ENCODE results near the gene FGD1.
A peak's percentile ranks its signal among the peaks of the same experiment; 100 is the strongest.

Gene FGD1

DNA sequence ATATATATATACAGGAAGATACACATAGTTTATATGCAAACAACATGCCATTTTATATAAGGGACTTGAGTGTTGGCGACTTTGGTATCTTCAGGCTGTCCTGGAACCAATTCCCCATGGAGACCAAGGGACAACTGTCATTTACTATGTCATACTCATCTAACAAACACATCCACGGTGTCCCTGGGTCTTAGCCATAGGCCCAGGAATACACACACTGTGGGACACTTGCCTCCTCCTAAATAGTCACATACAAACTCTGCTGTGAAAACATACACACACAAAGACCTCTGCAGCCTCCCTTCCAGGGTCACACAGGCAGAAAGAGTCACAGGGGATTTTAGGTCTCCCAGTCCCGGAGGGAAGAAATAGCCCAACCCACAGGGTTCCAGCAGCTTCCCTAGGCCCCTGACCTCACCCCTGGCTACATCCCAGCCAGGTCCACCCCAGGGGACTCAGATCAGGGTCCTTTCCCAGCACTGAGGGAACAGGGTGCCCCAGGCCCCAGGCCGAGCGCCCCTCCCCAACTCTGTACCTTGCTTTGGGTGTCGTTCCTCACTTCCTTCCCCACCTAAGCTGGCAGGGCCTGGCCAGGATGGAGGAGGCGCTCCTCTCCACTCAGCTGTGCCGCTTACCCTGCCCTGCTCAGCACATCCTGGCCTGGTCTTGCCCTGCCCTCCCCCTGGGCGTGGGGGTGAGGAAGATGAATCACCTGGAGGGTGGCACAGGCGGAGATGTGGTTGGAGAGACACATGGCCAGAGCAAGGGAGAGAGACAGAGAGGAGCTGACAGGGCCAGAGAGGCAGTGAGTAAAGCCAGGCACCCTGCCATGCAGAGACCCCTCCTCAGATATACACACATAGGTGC lies 21.8 kb downstream of the FGD1 start:
- no peak for DNase-seq (ENCODE audit: low spot score)

GRCh38 chrX:54470054-54470760 lies 25.8 kb downstream of the FGD1 start:
- no peak for DNase-seq (ENCODE audit: low spot score)

DNA sequence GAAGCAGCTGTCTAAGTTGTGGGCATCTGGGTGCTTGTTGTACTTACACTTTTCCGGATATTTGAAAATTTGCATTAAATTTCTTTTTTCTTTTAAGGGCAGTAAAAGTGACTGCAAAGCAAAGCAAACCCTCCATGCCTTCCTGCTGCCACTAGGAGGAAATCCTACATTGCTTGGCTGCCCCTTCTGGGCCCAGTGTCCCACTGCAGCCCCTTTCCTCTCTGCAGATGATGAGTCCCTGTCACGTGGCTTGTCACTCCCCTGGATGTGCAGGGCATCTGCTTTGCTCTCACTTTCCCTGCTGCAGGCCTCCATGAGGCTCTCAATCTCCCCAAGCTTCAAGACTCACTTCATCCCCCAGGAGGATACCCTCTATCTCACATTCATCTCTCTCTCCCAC lies 43.1 kb downstream of the FGD1 start:
- DNase-seq (ENCODE audit: low spot score) = no peak

DNA sequence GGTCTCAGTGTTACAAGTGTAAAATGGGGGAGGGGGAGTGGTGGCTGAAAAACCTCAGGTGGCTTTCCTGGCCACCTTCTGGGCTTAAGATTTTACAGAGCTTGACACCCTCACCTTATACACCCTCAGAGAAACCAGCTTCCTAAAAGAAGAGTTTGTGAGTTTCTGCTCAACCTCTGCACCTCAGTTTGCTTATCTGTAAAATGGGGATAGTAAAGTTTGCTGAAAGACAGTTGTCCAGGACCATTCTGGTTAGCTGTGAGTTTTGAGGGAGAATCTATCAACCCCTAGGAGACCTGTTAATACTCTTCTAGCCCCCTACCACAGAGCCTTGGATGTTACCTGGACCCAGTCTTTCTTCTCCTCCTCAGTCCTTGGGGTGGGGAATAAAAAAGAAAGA lies 46.1 kb downstream of the FGD1 start:
- DNase-seq (ENCODE audit: low spot score) = no peak

- no peak for DNase-seq (ENCODE audit: low spot score)
Measured at GRCh38 chrX:54447461-54447860, 48.6 kb downstream of the FGD1 start.

DNA sequence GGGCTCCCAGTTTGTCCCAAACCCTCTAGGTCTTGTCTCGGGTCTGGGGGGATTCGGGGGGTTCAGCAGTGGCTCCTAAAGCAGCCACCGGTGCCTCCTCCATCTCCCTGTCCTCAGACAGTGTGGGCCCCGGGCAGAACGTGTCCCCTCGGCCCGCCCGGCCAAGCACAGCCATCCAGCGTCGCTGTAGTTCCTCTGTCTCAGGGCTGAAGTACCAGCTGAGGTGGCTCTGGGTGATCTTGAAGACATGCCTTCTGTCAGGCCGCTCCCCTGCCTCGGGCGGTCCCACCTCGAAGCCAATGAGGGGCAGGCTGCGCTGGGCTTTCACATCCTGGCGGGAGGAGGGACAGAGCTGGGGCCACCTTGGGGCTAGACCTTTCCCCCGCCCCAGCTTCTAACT lies 50.0 kb downstream of the FGD1 start:
- DNase-seq (ENCODE audit: low spot score) = no peak

- no peak for DNase-seq (ENCODE audit: low spot score)
Measured at GRCh38 chrX:54444752-54445151, 51.3 kb downstream of the FGD1 start.

DNA sequence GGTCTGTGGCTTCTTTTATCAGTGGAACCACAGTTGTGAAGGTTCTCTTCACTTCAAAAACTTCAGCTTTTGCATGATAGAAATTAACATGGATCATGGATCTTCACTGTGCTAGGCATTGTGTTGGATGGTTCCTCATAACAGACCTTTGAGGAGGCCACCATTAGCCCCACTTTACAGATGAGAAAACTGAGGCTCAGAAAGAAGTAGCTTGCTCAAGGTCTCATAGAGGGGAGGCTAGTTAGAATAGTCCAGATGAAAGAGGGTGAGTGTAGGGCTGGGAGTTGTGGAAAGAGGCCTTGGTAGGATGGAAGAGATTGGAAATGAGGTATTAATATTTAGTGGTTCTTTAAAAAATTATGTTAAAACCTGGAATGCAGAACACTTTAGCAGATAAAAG lies 53.2 kb downstream of the FGD1 start:
- no peak for DNase-seq (ENCODE audit: low spot score)

- DNase-seq (ENCODE audit: low spot score) = peak; percentile 79
Measured at GRCh38 chrX:54439960-54440871, 55.8 kb downstream of the FGD1 start, which contains the start of gene TSR2. TSS of gene TSR2 (plus strand) at chrX:54440404. CDS start at chrX:54440422, 18 bp downstream.

- DNase-seq (ENCODE audit: low spot score) = no peak
Measured at GRCh38 chrX:54435121-54435520, 60.9 kb downstream of the FGD1 start.

- no peak for DNase-seq (ENCODE audit: low spot score)
Measured at GRCh38 chrX:54430519-54430918, 65.5 kb downstream of the FGD1 start.

GRCh38 chrX:54427837-54428424 lies 68.1 kb downstream of the FGD1 start:
- no peak for DNase-seq (ENCODE audit: low spot score)

GRCh38 chrX:54423161-54423888 lies 72.7 kb downstream of the FGD1 start:
- no peak for DNase-seq (ENCODE audit: low spot score)

- DNase-seq (ENCODE audit: low spot score) = no peak
Measured at GRCh38 chrX:54422168-54422567, 73.9 kb downstream of the FGD1 start.

DNA sequence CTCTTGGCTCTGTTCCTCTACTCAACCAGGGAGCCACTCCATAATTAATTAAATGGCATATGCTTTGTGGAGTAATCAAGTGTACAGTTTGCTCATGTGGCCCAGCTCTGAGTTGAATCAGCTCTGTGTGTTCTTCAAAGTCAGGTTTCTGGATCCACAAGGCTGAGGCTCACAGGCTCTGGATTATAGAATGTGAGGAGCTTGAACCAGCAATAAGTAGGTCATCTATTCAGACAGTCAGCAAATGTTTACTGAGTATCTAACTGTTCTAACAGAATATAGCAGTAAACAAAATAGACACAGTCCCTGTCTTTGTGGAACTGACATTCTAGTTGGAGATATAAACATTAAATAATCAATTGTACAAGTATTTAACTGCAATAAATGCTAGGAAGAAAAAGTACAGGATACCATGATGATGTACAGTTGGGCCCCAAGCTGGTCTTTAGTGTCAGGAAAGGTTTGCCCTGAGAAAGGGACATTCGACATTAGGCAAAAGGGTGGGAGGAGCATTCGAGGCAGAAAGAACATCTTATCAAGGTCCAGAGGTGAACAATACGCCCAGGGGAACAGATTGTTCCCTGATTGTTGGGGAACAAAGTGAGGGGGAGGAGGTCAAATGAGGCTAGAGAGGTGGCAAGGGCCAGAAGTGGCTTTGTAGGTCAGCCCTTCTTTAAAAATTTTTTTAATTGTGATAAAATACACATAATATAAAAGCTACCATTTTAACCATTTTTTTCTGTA lies 76.3 kb downstream of the FGD1 start:
- no peak for DNase-seq (ENCODE audit: low spot score)

- no peak for DNase-seq (ENCODE audit: low spot score)
Measured at GRCh38 chrX:54416965-54417364, 79.1 kb downstream of the FGD1 start.

DNA sequence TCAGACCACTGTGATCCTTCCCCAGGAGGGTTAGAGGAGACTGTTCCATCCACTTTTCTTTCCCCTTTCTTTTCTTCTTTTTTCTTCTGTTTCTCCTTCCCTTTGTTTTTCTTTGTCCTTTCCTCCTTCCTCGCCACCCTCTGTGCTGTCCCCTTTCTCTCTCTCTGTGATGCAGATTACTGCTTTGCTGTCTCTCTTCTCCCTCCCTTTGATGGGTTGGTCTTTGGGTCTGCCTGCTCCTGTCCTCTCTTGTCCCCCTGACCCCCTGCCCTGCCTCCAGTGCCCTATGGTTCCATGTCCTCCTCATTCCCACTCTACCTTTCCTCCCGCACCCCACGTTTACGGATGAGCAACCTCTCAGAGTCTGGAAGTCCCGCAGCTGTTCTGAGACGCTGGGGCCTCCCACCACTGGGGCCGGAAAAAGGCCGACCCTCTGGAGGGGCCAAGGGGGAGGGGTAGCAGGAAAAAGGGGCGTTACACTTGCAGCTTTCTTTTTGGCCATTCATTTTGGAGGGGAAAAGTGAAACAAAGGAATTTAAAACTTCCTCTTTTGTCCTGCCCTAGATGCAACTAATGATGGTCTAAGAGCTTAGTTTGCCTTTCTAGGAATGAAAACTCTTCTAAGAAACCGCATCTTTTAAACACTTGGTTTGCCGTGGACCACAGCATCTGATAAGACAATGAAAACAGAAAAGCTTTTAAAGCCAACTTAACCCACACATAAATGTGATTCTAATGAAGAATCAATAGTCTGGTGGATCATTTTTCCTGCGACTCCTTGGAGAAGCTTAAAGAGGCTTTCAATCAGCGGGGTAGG lies 80.3 kb downstream of the FGD1 start:
- DNase-seq (ENCODE audit: low spot score) = no peak

DNA sequence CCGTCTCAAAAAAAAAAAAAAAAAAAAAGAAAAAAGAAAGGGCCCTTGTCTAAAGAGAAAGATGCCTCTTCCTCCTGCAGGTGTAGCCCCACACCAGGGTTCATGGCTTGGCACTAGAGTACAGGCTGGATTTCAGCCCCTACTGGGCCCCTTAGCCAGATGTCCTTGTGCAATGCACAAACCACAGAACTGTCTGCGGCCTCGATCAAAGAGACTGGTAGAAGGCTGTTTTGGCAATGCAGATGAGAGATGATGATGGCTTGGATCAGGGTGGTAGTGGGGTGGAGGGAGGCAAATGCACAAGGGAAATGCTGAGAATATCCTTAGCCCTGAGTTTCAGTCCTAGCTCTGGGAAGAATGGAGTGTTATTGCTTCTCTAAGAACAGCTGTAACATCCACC lies 82.3 kb downstream of the FGD1 start:
- DNase-seq (ENCODE audit: low spot score) = no peak

DNA sequence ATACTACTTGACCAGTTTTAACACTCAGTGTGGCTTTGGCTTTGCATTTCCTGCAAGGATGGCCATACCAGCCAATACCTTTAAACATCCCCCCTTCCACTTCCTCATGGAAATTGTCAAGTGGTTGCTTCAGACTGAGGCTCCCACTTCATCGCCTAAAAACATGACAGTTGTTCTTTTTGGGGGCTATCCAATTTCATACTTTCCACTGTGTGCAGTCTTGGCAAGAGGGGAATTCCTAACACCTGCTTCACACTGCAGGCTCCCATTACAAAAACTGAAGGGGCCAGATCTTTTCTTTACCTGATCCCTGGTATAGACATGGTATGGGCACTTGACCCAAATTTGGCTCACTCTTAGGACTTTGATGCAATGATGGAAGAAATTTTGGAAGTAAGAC lies 84.3 kb downstream of the FGD1 start:
- no peak for DNase-seq (ENCODE audit: low spot score)

GRCh38 chrX:54407266-54407665 lies 88.8 kb downstream of the FGD1 start:
- DNase-seq (ENCODE audit: low spot score) = no peak
